Thoracic aorta (tissue), 2 donors: ENCODE data around the gene CADPS. TPM values are rescaled to one million over a fixed set of nuclear protein-coding genes. Genes with fewer than 3 reads are reported as not detected.

ENCODE experiments used
- ATAC-seq: fragments of 150-250 bp; one replicate; pipeline ENCODE4 v1.8.0; 2017; ENCODE audit warnings: low read depth; ENCODE audit not compliant: insufficient number of reproducible peaks, low FRiP score
- DNase-seq: peaks from one replicate; pipeline ENCODE4 v3.0.0-alpha.2; 2020; ENCODE audit warnings: low spot score
- H3K27ac ChIP-seq, 2 donors: fragments of 200-600 bp; sonication (generic); 1 replicate in 1 of 2; 2 replicates in 1 of 2; pipeline ENCODE4 v1.5.1; 2016; ENCODE audit warnings: mild to moderate bottlenecking in 2 of 2, moderate library complexity in 2 of 2
- H3K27me3 ChIP-seq: fragments of 200-600 bp; sonication (generic); replicated peaks from 2 replicates; pipeline ENCODE4 v1.6.0; 2016; ENCODE audit warnings: mild to moderate bottlenecking; ENCODE audit not compliant: insufficient read depth
- H3K36me3 ChIP-seq: fragments of 200-600 bp; sonication (generic); one replicate; pipeline ENCODE4 v1.5.1; 2016
- H3K4me1 ChIP-seq, 2 donors: fragments of 200-600 bp; sonication (generic); 1 replicate in 1 of 2; 2 replicates in 1 of 2; pipeline versions ENCODE4 v1.5.1 to v1.6.0; 2016; ENCODE audit warnings: low read depth in 2 of 2, mild to moderate bottlenecking in 1 of 2; ENCODE audit not compliant: control insufficient read depth in 1 of 2
- H3K4me3 ChIP-seq: fragments of 200-600 bp; sonication (generic); 2 replicates; pipeline ENCODE4 v1.5.1; 2016; ENCODE audit warnings: mild to moderate bottlenecking
- H3K9me3 ChIP-seq: fragments of 200-600 bp; sonication (generic); 2 replicates; pipeline ENCODE4 v1.5.1; 2016
- CTCF ChIP-seq: fragments of 200-600 bp; sonication (generic); IDR thresholded peaks from one replicate; pipeline ENCODE4 v1.5.1; 2019; ENCODE audit warnings: antibody characterized with exemption
- total RNA-seq, 2 donors: library from RNA; depleted of rRNA; stranded (reverse); fragments of >200 nt; gene quantifications; one replicate each; pipeline versions ENCODE4 v1.1.0 to v1.2.3, GENCODE V29; 2016

Gene CADPS
- total RNA-seq, 2 donors from 2014 or later, result 0.14 to 7.2 TPM

- no peak for ATAC-seq
Measured at GRCh38 chr3:62873761-62874710, 1.2 kb downstream of the CADPS start.

GRCh38 chr3:62873451-62873760 is 1.8 kb downstream of the CADPS start:
- H3K4me3 ChIP-seq, result peak overlapping the region; percentile 64
- H3K36me3 ChIP-seq, result no peaks in the 10 kb centered on the region
- peaks cover 2 to 14% of the 10 kb centered on the region in 2 donors for H3K4me1 ChIP-seq
- no peak for TF ChIP-seq CTCF
- peaks cover 10% of the 10 kb centered on the region for H3K27me3 ChIP-seq
- no peak overlapping the region for H3K27ac ChIP-seq
- no peak for DNase-seq
- no peak for ATAC-seq
- H3K9me3 ChIP-seq, result no peaks in the 10 kb centered on the region

More at GRCh38 chr3:62873761-62874710, 1.2 kb downstream of the CADPS start:
- no peak for DNase-seq
- no peak for TF ChIP-seq CTCF
- H3K9me3 ChIP-seq, result no peaks in the 10 kb centered on the region
- peak overlapping the region; percentile 64 for H3K4me3 ChIP-seq
- no peaks in the 10 kb centered on the region for H3K36me3 ChIP-seq
- no peak overlapping the region for H3K27ac ChIP-seq
- H3K27me3 ChIP-seq, result peaks cover 10% of the 10 kb centered on the region
- peaks cover 2 to 14% of the 10 kb centered on the region in 2 donors for H3K4me1 ChIP-seq

DNA sequence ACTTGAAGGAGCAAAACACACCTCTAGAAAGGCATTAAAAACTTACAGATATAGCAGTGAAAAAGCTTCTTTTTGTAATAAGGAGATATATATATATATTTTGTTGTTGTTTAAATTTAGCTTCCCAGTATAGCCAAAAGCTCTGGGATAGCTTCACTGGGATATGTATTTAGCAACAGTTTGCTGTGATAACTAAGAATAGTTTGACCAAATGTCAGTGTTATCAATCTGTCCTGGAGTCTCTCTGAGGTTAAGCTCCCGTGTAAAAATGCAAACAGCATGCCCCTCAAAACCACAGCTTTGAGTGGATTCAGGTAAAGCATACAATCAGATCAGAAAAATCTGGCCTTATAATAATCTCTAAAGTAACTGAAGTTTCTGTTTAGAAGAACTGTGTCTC is 2.9 kb downstream of the CADPS start:
- Histone ChIP-seq H3K36me3 (no peaks in the 10 kb centered on the region), H3K27ac (no peak overlapping the region), H3K4me3 (no peak overlapping the region), H3K4me1 (peaks cover 2 to 14% of the 10 kb centered on the region in 2 donors), H3K27me3 (peaks cover 10% of the 10 kb centered on the region), H3K9me3 (no peaks in the 10 kb centered on the region)
- DNase-seq, result no peak
- TF ChIP-seq CTCF, result no peak
- no peak for ATAC-seq

- no peak for ATAC-seq
- H3K9me3 ChIP-seq, result no peaks in the 10 kb centered on the region
Measured at GRCh38 chr3:62870321-62870720, 4.9 kb downstream of the CADPS start.

More at GRCh38 chr3:62870321-62870720, 4.9 kb downstream of the CADPS start:
- no peak for TF ChIP-seq CTCF
- Histone ChIP-seq H3K4me3 (no peak overlapping the region), H3K27ac (no peak overlapping the region), H3K36me3 (no peaks in the 10 kb centered on the region), H3K4me1 (peaks cover 2 to 14% of the 10 kb centered on the region in 2 donors), H3K27me3 (no peaks in the 10 kb centered on the region)
- no peak for DNase-seq
